ENCODE results near the gene TSPAN1.
A peak's percentile ranks its signal among the peaks of the same experiment; 100 is the strongest.

Gene TSPAN1

DNA sequence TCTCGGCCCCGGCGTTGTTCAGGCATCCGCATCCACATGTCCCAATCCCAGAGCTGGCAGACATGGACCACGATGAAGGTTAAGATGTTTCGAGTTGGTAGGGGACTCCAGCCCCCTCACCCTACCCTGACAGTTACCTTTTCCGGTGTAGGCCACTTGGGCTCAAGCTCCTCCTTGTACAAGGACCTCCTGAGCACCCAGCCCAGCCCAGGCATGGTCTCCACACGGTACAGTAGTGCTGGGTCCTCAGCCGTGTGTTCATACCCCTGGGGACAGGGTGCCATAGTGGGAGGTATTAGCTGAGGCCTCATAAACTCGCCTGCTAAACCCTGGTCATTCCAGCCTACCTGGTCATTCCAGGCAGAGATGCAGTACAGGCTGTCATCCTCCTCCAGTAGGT, 17.3 kb downstream of the TSPAN1 start:
- no peak for DNase-seq (ENCODE audit: extremely low read depth, low read depth)

DNA sequence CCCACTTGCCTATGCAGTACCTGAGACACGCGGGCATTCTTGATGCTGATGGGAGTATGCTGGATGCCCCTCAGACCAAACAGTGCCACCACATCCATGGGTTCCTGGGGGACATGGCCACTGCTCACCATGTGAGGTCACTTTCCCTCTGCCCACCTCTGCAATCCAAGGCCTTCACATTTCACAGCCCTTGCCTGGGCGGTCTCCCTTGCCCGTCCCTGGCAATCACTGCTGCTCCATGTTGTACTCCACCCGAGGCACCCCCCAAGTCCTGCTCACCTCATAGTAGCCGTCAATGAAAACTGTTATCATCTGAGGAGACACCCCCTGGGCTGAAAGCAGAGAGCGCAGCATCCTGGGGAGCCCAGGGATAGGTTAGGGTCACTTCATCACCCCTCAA, 18.4 kb downstream of the TSPAN1 start:
- DNase-seq (ENCODE audit: extremely low read depth, low read depth): no peak
- no peak overlapping the region for H3K4me3 ChIP-seq (replicated peaks; ENCODE audit: low read depth, low read length)
- TF ChIP-seq, protein P1, sequence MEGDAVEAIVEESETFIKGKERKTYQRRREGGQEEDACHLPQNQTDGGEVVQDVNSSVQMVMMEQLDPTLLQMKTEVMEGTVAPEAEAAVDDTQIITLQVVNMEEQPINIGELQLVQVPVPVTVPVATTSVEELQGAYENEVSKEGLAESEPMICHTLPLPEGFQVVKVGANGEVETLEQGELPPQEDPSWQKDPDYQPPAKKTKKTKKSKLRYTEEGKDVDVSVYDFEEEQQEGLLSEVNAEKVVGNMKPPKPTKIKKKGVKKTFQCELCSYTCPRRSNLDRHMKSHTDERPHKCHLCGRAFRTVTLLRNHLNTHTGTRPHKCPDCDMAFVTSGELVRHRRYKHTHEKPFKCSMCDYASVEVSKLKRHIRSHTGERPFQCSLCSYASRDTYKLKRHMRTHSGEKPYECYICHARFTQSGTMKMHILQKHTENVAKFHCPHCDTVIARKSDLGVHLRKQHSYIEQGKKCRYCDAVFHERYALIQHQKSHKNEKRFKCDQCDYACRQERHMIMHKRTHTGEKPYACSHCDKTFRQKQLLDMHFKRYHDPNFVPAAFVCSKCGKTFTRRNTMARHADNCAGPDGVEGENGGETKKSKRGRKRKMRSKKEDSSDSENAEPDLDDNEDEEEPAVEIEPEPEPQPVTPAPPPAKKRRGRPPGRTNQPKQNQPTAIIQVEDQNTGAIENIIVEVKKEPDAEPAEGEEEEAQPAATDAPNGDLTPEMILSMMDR (IDR thresholded peaks at IDR 0.05; ENCODE audit: low read depth, low read length, missing control alignments): no peak

More for the DNA sequence above, 17.3 kb downstream of the TSPAN1 start:
- TF ChIP-seq, protein P1 (IDR thresholded peaks at IDR 0.05; ENCODE audit: low read depth, low read length, missing control alignments): no peak
- H3K4me3 ChIP-seq (replicated peaks; ENCODE audit: low read depth, low read length): no peak overlapping the region

DNA sequence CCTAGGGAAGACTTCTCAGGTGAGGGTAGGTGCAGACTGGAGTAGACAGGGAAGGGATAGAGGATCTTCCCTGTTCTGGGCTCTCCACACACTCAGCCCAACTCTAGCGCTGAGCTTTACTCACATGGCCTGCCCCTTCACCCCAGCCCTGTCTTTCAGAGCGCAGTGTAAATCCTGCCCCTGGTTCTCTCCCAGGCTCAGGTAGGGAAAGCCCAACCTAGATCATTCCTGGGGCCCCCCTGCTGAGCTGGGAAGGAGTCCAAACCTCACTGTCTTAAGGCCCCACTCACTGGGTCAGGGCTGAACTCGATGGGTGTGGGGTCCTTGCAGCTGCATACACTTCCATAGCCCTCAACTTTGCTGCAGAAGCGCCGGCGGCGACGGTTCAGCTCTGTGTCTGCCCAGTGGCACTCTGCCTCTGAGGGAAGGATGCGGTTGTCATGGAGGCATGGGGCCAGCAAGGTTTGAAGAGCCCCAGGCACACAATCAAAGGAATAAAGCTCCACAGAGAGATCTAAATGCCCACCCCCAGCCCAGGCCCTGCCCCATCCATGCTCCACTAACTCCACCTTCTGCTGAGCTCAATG, 19.2 kb downstream of the TSPAN1 start:
- no peak overlapping the region for H3K4me3 ChIP-seq (replicated peaks; ENCODE audit: low read depth, low read length)
- no peak for DNase-seq (ENCODE audit: extremely low read depth, low read depth)
- TF ChIP-seq, protein P1 (IDR thresholded peaks at IDR 0.05; ENCODE audit: low read depth, low read length, missing control alignments): no peak

DNA sequence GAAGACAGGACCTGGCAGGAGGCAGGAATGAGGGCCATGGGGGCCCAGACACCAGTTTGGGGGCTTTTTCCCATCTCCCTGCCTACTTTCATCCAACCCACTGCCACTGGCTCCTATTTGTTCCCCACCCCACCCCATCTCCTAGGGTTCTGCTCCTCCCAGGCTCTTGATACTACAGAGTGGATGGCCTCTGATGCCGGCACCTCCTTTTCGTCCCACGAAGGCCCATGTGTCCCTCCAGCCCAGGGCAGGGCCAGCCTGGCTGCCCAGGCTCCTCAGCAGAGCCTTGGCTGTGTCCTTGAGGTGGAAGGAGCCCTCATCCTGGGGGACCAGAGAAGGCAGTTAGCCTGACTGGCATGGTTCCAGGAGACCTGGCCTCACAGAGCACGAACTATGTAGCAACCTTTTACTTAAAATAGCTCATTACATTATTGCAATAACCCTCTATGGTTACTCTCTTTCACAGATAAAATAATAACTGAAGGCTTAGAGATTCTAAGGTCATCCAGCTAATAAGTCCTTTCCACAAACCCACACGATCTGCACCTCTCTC, 19.8 kb downstream of the TSPAN1 start:
- no peak overlapping the region for H3K4me3 ChIP-seq (replicated peaks; ENCODE audit: low read depth, low read length)
- TF ChIP-seq, protein P1 (IDR thresholded peaks at IDR 0.05; ENCODE audit: low read depth, low read length, missing control alignments): no peak
- DNase-seq (ENCODE audit: extremely low read depth, low read depth): no peak

DNA sequence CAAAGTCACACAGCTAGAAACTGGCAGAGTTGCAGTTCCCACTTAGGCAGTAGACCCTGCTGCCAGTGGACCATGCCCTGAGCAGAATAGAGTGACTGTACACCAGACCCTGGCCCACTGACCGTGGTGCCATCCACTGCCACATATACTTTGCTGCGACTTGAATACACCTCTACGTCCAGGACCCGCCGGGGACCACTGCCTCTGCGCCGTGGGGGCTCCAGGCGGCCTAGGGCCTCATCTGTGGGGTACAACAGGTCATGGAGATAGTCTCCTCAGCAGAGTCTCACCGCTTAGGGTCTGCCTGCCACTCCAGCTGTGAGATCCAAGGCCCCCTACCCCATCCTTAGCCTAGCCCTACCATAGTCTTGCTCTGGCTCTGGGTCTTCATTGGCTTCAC, 21.7 kb downstream of the TSPAN1 start:
- H3K4me3 ChIP-seq (replicated peaks; ENCODE audit: low read depth, low read length): no peak overlapping the region
- TF ChIP-seq, protein P1 (IDR thresholded peaks at IDR 0.05; ENCODE audit: low read depth, low read length, missing control alignments): no peak
- no peak for DNase-seq (ENCODE audit: extremely low read depth, low read depth)

DNA sequence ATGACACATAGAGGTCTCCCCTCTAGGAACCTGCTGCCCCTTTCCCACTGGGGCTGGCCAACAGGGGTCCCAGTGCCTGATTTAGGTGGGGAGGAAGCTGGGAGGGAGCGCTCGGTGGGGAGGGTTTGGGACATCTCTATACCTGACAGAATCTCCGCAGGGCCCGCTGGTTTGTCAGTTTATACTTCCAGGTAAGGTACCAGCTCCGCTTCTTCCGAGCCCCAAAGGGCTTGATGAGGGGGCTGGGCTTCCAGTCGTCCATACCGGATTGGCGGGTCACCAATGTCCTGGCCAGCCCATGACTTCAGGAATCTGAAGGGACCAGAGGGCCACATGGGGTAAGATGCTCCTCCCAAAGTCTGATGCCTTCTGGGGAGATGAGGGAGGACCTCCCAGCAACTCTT, 22.7 kb downstream of the TSPAN1 start:
- H3K4me3 ChIP-seq (replicated peaks; ENCODE audit: low read depth, low read length): peak overlapping the region; percentile 65
- DNase-seq (ENCODE audit: extremely low read depth, low read depth): no peak
- TF ChIP-seq, protein P1 (IDR thresholded peaks at IDR 0.05; ENCODE audit: low read depth, low read length, missing control alignments): no peak
